Activated T-cell treated with anti-CD3 and anti-CD28 coated beads for 1 hour (primary cell): ENCODE data around the gene CSF1R.

ENCODE experiments used
- DNase-seq: peaks from one replicate; pipeline ENCODE4 v3.0.0-alpha.2; 2020; ENCODE audit warnings: low read depth

Gene CSF1R

DNA sequence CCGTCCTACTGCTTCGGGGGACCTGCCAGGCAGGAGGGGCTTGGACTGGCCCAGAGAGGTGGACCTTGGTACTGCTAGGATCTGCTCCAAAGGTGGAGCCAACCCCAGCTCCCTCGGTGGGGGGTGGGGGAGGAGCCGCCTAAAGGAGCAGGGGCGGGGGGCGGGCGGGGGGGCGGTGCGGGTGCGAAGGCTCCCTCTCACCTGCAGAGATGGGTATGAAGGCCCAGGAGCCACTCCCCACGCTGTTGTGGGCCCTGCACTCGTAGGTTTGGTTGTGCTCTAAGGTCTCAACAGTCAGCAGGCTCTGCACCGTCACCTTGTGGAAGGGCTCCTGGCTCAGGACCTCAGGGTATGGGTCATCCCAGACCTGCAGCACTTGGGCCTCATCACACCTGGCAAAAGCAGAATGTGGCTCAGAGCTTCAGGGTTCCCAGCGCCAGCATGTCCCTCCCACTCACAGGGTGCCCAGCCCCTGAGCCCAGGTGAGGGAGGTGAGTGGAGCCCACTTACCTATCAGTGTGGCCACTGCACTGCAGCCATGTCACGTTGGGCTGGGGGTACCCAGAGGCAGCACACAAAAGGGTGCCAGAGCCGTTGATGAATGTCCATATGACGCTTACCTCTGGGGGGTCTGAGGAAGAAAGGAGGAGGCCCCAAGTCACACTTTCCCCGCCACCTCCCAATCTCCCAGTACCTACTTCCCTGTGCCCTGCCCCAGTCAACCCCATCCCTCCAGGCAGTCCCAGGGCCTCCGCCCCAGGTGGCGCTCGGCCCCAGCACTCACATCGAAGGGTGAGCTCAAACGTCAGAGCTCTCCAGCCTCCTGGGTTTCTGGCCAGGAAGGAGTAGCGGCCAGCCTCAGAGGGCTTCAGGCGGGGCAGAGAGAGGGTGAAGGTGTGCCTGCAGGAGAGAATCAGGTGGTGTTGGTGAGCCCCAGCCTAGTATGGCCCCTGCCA is 16.4 kb downstream of the CSF1R start:
- no peak for DNase-seq

- DNase-seq = no peak
Observed at GRCh38 chr5:150068961-150069645, 17.3 kb downstream of the CSF1R start.

- no peak for DNase-seq
Observed at GRCh38 chr5:150068472-150068871, 17.9 kb downstream of the CSF1R start.

DNA sequence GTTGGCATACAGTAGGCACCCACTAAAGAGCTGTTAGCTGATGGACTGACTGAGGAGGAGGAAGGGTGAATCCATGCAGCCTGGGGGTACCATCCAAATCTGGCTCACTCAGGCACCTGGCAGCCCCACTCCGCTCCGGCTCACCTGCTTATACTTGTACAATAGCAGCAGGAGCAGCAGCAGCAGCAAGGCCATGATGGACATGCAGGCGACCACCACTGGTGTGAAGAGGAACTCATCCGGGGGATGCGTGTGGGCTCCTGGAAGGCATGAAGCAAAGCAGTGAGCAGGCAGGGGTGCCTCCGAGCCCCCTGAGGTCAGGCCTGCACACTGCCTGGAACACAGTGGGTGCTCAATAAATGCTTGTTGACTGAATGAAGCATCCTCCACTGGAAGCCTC is 18.3 kb downstream of the CSF1R start:
- no peak for DNase-seq

DNA sequence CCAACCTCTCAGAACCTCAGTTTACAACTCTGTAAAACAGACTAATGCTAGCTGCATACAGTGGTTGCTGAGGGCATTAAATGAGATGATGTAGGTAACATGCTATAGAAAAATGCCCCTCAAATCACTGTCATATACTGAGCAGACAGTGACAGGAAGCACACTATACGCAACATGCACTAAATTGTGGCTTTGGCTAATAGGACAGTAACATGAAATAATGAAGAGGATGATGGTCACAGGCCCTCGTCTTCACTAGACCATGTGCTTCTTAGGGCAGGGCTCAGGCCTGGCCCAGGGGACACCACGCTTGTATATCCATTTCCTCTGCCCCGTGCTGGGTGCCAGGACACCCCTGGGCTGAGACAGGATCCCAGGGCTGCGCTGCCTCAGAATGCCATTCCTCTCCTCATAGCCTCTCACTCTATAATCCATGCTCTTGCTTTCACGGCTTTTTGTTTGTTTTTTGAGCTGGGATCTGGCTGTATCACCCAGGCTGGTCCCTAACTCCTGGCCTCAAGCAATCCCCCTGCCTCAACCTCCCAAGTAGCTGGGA is 18.9 kb downstream of the CSF1R start:
- DNase-seq = no peak

DNA sequence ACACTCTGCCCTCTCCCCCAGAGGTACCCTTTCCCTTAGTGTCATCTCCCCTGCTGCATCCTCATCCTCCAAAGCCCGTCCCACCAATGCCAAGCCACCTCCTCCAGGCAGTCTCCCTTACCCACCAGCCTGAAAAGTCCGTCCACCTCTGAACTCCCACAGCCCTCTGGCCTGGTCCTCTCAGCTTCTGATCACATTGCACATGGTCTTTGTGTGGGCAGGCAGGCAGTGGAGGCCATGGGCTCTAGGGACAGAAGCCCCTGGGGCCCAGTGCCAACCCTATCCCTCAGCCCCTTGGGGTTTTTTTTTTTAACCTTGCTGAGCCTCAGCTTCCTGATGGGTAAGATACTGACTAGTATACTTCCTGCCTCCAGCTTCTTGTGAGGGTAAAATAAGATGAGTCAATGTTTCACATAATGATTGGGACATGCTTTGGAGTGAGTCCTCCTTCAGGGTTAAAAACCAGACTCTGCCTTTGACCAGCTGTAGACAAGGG is 19.4 kb downstream of the CSF1R start:
- no peak for DNase-seq

DNA sequence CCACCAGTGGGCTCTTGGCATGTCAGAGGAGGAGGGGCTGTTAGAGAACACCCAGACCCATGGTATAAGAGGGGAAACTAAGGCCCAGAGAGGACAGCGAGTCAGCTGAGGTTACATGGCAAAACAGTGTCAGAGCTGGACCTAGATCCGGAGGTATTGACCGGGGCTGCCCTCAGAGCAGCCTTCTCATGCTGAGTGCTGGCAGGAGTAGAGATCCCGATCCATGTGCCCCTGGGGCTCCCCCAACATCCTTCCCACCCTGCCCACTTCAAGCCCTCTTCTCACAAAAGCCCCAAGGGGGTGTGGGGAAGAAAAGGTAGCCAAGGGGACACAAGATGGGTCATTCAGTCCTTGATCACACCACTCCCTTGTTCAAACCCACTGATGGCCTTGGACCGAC is 19.9 kb downstream of the CSF1R start:
- DNase-seq = no peak

- DNase-seq = no peak
Observed at GRCh38 chr5:150065886-150066285, 20.5 kb downstream of the CSF1R start.

DNA sequence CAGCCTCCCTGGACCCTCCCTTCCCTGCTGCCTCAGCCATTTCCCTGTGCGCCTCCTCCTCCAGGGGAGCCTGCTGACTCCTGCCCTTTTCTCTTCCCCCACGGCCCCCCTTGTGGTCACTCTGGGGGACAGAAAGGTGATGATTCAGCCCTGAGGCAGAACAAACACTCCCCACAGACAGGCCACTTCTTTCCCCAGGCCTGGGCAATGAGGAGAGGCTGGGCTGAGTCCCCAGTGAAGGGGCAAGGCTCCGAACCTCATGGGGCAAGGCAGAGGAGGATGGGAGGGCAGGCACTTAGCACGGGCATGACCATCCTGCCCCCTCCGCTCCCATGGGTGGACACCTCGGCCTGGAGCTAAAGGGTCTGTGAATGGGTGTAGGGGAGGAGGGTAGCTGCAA is 21.0 kb downstream of the CSF1R start:
- DNase-seq = no peak

DNA sequence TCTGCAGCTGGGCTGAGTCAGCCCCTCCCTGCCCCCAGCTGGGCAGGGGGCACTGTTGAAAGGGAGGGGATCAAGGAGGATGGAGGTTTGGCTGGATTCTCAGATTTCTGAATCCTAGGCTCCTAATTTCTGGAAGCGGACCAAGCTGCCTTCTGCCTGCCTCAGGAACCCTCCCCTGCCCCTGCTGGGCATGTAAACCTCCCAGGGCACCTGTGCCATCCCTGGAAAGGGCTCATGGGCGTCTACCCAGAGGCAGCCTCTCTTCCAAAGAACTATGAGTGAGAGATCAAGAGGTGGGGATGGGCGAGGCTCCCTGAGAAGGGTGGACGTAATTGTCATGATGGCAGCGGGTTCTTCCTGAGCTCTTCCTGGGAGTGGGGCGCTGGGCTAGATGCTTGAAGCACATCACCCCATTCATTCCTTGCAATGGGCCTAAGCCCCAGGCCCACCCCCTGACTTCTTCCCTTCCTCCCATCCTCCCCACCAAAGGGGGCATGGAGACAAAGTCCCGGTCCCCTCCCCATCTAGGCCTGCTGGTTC is 21.6 kb downstream of the CSF1R start:
- no peak for DNase-seq

GRCh38 chr5:150063638-150064037 is 22.7 kb downstream of the CSF1R start:
- no peak for DNase-seq

DNA sequence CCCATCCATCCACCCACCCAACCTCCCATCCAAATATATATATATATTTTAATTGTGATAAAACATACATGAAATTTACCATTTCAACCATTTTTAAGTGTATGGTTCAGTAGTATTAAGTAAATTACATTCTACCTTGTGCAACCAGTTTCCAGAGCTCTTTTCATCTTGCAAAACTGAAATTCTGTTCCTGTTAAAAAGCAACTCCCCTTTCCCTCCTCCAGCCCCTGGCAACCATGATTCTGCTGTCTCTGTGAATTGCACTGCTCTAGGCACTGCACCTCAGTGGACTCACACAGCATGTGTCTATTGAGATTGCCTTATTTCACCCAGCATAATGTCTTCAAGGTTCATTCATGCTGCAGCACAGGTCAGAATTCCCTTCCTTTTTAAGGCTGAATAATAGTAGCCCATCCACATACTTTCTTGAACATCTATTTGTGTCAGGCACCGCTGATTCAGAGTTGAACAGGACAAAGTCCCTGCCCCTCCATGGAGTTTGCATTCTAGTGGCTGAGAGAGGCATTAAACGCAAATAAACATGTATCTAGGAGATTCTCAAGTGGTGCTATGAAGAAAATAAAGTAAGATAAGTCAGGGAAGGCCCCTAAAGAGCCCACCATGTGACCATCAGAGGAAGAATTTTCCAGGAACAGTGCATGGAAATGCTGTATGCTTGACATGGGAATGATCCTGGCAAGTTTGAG is 24.0 kb downstream of the CSF1R start:
- DNase-seq = no peak

- DNase-seq = no peak
Observed at GRCh38 chr5:150061538-150061995, 24.8 kb downstream of the CSF1R start.

GRCh38 chr5:150060471-150060870 is 25.9 kb downstream of the CSF1R start:
- no peak for DNase-seq

DNA sequence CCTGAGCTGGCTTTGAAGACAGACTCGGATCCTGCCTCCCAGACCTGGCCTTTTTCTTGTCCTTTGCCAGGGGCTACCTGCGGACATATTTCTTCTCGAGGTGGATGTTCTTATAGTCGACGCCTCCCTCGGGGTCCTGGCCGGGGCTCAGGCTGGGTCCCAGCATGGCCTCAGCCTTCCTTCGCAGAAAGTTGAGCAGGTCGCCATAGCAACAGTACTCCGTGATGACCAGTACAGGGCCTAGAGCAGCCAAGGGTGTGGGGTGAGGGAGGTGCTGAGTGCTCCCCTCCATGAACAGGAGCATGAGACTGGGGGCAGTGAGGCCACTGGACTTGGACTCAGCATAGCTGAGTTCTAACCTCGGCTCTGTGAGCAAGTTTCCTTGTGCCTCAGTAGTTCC is 26.7 kb downstream of the CSF1R start:
- no peak for DNase-seq

DNA sequence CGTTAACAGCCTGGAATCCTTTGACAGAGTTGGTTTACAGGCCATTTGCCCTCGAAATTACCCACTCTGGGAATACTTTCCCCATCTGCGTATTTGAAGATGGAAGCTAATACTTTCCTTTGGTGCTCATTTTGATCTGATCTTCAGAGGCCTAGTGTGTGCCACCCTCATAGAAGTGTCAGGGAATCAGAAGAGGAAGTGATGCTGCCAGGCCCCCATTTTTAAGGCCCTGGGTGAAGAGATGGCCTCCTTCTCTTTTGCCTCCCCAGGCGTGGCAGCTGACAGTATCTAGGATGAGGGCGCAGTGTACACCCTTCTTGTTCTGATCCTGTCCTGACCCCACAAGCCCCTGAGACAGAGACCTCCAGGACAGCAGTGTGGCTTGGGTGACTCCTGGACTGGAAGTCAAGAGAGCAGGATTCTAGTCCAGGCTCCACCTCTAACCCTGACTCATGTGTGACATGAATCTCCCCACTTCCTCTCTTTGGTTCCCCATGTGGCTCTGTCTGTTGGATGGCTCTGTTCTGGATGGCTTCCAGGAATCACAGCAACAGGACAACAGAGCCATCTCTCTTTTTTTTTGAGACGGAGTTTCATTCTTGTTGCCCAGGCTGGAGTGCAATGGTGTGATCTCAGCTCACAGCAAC is 27.8 kb downstream of the CSF1R start:
- no peak for DNase-seq

DNA sequence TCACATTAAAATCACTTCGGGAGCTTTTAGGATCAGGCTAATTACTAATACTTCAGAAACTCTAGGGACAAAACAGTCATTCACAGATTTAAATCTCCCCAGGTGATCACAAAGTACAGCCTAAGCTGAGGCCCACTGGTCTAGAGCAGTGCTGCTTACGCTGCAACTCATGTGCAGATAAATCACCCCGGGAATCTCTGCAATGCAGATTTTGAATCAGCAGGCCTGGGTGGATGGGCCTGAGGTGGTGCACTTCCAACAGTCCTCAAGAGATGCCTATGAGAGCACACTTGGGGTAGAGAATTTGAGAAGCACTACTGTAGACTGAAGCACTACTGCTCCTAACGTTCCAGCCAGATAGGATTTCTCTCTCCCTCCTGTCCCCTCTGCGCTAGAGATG is 28.4 kb downstream of the CSF1R start:
- DNase-seq = no peak

DNA sequence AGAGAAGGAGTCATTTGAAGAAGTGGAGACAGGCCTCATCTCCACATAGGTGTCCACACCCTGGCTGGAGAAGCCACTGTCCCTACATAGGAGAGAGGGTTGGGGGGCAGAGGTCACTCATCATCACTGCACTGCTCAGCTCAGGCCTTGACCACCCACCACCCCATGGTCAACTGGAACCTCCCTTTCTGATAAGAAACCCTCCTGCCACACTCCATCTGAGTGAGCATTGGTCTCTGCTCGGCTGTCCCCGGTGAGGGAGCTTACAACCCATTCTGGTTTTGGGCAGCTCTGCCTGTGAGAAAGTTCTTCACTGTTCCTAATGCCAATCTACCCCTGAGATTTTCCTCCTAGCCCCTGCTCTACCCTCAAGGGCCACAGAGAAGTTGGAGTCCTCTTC is 28.8 kb downstream of the CSF1R start:
- DNase-seq = no peak

DNA sequence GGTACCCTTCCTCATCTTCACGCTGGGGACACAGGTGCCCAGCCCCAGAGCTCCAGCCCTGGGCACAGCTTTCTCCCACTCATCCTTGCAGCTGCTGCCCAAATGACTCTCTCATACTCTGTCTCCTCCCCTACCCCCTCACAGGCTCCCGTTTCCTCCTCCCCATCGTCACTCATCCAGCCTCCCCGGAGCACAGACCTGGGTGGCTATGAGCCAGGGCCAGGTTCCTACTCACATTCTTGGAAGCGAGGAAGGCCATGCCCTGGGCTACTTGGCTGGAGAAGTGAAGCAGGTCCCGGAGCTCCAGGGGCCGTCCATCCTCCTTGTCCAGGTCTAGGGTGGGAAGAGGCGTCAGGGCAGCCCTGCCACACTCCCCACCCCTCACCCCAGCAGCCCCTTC is 29.3 kb downstream of the CSF1R start:
- no peak for DNase-seq

DNA sequence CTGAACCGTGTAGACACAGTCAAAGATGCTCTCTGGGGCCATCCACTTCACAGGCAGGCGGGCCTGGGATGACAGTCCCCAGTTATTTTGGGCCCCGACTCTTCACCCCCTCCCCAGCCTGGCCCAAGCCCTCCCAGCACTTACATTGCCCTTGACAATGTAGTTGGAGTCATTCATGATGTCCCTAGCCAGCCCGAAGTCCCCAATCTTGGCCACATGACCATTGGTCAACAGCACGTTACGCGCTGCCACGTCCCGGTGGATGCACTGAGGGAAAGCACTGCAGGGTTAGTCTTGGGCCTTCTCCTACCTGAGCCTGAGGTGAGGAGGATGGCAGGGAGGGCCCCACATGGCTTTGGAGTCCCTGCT is 30.3 kb downstream of the CSF1R start:
- no peak for DNase-seq

- DNase-seq = no peak
Observed at GRCh38 chr5:150055326-150056074, 30.9 kb downstream of the CSF1R start.
